Adrenal gland (tissue), 5 donors: ENCODE data around the gene TMEM45A.
"Not testable (repeated sequence)": the region's sequence is repeated elsewhere in the genome, so short reads cannot be mapped to it uniquely, and the experiment has no call there.

Experiments used
- POLR2A ChIP-seq, 2 donors: fragments of 450-650 bp; IDR thresholded peaks; one replicate each; pipeline ENCODE4 v1.6.1; 2017; ENCODE audit warnings: antibody characterized with exemption in 2 of 2, mild to moderate bottlenecking in 2 of 2, moderate library complexity in 1 of 2
- TF ChIP-seq, protein P1 (sequence below), 6 experiments: fragments of 450-650 bp in 4 of 6; fragments of 200-600 bp in 2 of 6; sonication (generic) in 1 of 6; IDR thresholded peaks; 1 replicate in 5 of 6; 2 replicates in 1 of 6; pipeline versions ENCODE4 v1.5.1 to v1.8.0; 2016 to 2021; ENCODE audit warnings: antibody characterized with exemption in 6 of 6, mild to moderate bottlenecking in 2 of 6, moderate library complexity in 1 of 6
- donor health status: DM: no; HTN: no; CAD: no.

DNA sequence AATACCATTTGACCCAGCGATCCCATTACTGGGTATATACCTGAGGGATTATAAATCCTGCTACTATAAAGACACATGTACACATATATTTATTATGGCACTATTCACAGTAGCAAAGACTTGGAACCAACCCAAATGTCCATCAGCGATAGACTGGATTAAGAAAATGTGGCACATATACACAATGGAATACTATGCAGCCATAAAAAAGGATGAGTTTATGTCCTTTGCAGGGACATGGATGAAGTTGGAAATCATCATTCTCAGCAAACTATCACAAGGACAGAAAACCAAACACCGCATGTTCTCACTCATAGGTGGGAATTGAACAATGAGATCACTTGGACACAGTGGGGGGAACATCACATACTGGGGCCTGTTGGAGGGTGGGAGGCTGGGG is 45.4 kb upstream of the TMEM45A start:
- not testable (repeated sequence) for TF ChIP-seq POLR2A (IDR thresholded peaks at IDR 0.05)
- TF ChIP-seq, protein P1, sequence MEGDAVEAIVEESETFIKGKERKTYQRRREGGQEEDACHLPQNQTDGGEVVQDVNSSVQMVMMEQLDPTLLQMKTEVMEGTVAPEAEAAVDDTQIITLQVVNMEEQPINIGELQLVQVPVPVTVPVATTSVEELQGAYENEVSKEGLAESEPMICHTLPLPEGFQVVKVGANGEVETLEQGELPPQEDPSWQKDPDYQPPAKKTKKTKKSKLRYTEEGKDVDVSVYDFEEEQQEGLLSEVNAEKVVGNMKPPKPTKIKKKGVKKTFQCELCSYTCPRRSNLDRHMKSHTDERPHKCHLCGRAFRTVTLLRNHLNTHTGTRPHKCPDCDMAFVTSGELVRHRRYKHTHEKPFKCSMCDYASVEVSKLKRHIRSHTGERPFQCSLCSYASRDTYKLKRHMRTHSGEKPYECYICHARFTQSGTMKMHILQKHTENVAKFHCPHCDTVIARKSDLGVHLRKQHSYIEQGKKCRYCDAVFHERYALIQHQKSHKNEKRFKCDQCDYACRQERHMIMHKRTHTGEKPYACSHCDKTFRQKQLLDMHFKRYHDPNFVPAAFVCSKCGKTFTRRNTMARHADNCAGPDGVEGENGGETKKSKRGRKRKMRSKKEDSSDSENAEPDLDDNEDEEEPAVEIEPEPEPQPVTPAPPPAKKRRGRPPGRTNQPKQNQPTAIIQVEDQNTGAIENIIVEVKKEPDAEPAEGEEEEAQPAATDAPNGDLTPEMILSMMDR (IDR thresholded peaks at IDR 0.05) = not testable (repeated sequence)
